Keratinocyte (primary cell): ENCODE data around the gene KCNJ9.

Source experiments
- CTCF ChIP-seq, 3 experiments: IDR thresholded peaks in 1 of 3; conservative IDR thresholded peaks in 1 of 3; optimal IDR thresholded peaks in 1 of 3; 2 replicates in 2 of 3; 3 replicates in 1 of 3; pipeline versions ENCODE3 to v1.5.1; 2011; ENCODE audit warnings: low read length in 3 of 3, mild to moderate bottlenecking in 3 of 3, moderate library complexity in 2 of 3, control low read depth in 1 of 3, inconsistent platforms in 1 of 3; ENCODE audit not compliant: insufficient read depth in 2 of 3; ENCODE audit errors: extremely low read depth in 1 of 3
- EZH2 ChIP-seq: IDR thresholded peaks from one replicate; pipeline ENCODE4 v1.6.1; 2012; ENCODE audit warnings: inconsistent platforms, mild to moderate bottlenecking, low read length, moderate library complexity

GRCh38 chr1:160081261-160081936 is at the start of gene KCNJ9:
- TF ChIP-seq EZH2 (no peak), CTCF (optimal IDR thresholded peaks at IDR 0.05 in 1 of 3, IDR thresholded peaks at IDR 0.05 in 1 of 3, conservative IDR thresholded peaks at IDR 0.05 in 1 of 3; ENCODE audit: extremely low read depth in 1 of 3, insufficient read depth in 2 of 3, low read length in 3 of 3) (no peak)
